HG03575 (cell line): ENCODE measurements around the gene UQCRFS1.

Experiments
- ATAC-seq: cut with Tn5 transposase; IDR thresholded peaks from one replicate; pipeline ENCODE4 v1.9.1; 2021; ENCODE audit not compliant: unreplicated experiment, insufficient number of reproducible peaks, low FRiP score; ENCODE audit errors: extremely low read depth

The UQCRFS1 gene

DNA sequence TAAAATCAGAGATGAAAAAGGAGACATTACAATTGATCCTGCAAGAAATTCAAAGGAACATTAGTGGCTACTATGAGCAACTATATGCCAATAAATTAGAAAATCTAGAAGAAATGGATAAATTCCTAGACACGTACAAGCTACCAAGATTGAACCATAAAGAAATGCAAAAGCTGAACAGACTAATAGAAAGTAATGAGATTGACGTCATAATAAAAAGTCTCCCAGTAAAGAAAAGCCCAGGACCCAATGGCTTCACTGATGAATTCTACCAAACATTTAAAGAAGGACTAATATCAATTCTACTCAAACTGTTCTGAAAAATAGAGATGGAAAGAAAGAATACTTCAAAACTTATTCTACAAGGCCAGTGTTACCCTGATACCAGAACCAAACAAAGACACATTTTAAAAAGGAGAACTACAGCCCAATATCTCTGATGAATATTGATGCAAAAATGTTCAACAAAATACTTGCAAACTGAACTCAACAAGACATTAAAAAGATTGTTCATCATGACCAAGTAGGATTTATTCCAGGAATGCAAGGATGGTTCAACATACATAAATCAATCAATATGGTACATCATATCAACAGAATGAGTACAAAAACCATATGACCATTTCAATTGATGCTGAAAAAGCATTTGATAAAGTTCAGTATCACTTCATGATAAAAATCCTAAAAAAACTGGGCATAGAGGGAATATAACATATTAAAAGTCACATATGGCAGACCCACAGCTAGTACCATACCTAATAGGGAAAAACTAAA, 35.8 kb downstream of the UQCRFS1 start:
- no peak for ATAC-seq

DNA sequence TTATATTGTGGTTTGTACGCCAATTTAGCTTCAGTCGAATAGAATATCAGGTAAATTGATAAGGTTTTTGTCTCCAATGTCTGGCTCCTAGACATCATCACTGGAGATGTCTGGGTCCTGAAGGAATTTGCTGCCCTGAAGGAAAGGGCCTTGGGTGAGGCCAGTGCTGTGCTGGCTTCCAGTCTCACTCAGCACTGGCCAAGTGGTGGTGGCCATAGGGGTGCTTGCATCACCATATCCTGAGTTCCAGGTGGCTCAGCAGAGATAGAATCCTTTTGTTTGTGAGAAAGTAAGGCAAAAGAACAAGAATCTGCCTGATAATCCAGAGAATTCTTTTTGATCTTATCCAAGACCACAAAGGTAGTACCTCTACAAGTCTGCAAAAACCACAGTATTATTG, 39.1 kb downstream of the UQCRFS1 start:
- no peak for ATAC-seq

DNA sequence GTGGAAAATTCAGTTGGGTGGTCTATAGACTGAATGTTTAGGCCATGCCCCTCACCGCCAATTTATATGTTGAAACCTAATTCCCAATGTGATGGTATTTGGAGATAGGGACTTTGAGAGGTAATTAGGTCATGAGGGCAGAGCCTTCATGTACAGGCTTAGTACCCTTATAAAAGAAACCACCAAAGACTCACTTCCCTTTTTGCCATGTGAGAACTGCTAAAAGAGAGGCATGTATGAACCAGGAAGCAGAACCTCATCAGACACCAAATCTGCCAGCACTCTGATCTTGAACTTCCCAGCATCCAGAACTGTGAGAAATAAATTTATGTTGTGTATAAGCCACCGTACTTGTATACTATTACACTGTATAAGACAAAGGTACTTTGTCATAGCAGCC, 40.6 kb downstream of the UQCRFS1 start:
- ATAC-seq: no peak

DNA sequence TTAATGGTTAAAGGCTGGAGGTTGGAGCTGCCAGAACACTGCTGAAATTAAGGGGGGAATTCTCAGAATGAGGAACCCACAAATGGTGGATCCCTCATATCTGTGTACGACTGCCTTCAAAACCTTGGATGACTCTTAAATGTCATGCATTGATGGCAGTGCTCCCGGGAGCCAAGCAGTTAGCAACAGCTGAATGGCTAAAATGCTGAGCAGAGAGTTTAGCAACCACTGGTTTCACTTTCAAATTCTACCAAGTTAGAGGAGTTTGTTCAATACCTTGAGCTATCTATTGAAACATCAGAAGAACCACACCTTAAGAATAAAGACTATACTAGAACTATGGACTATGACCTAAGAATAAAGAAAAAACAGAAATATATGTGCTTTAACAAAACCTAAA, 41.4 kb downstream of the UQCRFS1 start:
- ATAC-seq: no peak

DNA sequence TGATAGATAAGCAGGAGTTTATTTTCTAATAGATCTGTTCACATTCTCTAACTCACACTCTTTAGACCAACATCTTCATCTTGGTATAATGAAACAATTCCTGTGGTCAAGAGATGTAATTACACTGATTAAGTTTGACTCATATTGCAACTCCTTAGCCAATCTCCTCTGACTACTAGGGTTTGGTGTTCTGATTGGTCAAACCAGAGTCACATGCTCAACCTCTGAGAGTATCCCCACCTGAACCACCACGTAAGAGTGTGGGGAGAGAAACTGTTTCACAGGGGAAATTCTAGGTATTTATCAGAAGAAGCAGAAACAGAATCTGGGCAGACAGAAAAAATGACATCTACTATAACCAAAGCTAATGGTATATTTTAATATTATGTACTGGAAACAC, 42.4 kb downstream of the UQCRFS1 start:
- no peak for ATAC-seq

DNA sequence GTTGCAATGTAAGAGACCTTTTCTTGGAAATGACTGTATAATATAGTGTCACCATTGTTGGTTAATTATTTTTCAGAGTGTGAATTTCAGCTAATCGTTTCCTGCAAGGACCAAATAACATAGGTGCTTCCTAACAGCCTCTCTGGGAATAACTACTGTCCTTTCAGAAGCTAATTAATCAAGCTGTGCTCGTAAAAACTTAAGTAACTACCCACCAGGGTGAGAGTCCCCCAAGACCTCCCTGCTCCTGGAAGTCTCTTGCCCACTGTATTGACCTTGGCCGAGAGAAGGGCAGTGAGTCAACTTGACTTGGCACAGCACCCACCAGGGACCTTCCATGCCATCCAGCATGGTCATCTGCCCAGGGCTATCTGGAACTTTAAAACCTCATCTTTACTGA, 50.3 kb downstream of the UQCRFS1 start:
- ATAC-seq: no peak

DNA sequence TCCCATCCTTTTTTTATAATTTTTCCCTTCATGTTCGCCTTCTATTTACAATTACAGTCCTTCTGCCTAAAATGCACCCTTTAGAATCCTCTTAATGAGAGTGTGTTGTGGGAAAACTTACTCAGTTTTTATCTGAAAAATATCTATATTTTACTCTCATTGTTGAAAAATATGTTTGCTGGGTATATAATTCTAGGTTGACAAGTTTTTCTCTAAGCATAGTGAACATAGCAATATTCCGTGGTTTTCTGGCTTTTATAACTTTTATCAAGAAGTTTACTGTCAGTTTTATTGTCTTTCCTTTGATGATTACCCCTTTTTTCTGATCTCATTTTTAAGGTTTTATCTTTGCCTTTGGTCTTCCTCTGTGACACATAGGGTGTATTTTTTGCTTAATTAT, 57.3 kb downstream of the UQCRFS1 start:
- no peak for ATAC-seq
